Sigmoid colon (tissue), 7 donors: ENCODE results near the gene ATF6. TPM values are rescaled to one million over a fixed set of nuclear protein-coding genes. Genes with fewer than 3 reads are reported as not detected.
A peak's percentile ranks its signal among the peaks of the same experiment; 100 is the strongest.

Source experiments
- DNase-seq: peaks from one replicate; pipeline ENCODE4 v3.0.0-alpha.2; 2019
- H3K27ac ChIP-seq, 4 donors: fragments of 200-600 bp; sonication (generic); one replicate each; pipeline ENCODE4 v1.5.1; 2016 to 2019; ENCODE audit warnings: mild to moderate bottlenecking in 1 of 4
- H3K27me3 ChIP-seq, 3 donors: fragments of 200-600 bp; sonication (generic); one replicate each; pipeline ENCODE4 v1.5.1; 2019; ENCODE audit warnings: mild to moderate bottlenecking in 1 of 3
- H3K36me3 ChIP-seq, 4 donors: fragments of 200-600 bp; sonication (generic); one replicate each; pipeline ENCODE4 v1.5.1; 2016 to 2019
- H3K4me1 ChIP-seq, 4 donors: fragments of 200-600 bp; sonication (generic); one replicate each; pipeline ENCODE4 v1.5.1; 2017 to 2019
- H3K4me3 ChIP-seq, 4 donors: fragments of 200-600 bp; sonication (generic); one replicate each; pipeline ENCODE4 v1.5.1; 2017 to 2019; ENCODE audit warnings: mild to moderate bottlenecking in 2 of 4, moderate library complexity in 1 of 4
- H3K9me3 ChIP-seq, 4 donors: fragments of 200-600 bp in 3 of 4; sonication (generic) in 3 of 4; one replicate each; pipeline versions ENCODE4 v1.5.1 to v1.6.1; 2013 to 2019
- EP300 ChIP-seq, 4 donors: sonication (generic); formaldehyde crosslinking; IDR thresholded peaks; one replicate each; pipeline ENCODE4 v1.6.1; 2017; ENCODE audit warnings: antibody characterized with exemption in 4 of 4
- POLR2A ChIP-seq, 2 donors: fragments of 450-650 bp; IDR thresholded peaks; one replicate each; pipeline ENCODE4 v1.6.1; 2016; ENCODE audit warnings: antibody characterized with exemption in 2 of 2, mild to moderate bottlenecking in 2 of 2, moderate library complexity in 2 of 2
- POLR2AphosphoS5 ChIP-seq, 4 donors: sonication (generic); formaldehyde crosslinking; IDR thresholded peaks; one replicate each; pipeline ENCODE4 v1.6.1; 2017; ENCODE audit warnings: antibody characterized with exemption in 4 of 4
- WGBS, 2 donors: extraction: QIAGEN DNeasy Blood & Tissue Kit; methylation state at CpG; one replicate each; pipeline ENCODE4 v1.1.7; 2013; 5-methylcytosine and 5-hydroxymethylcytosine counted together
- intact Hi-C: fragments of 100-400 bp; cut with DNase I; formaldehyde crosslinking; loops from one replicate; pipeline ENCODE4 v1.15.1; 2023
- polyA plus RNA-seq, 3 donors: library from polyadenylated mRNA; stranded (reverse); fragments of 200-250 nt; gene quantifications; one replicate each; pipeline ENCODE4 v1.2.3, GENCODE V29; 2013
- total RNA-seq, 4 donors: library from RNA; depleted of rRNA; stranded (reverse); fragments of >200 nt; gene quantifications; one replicate each; pipeline ENCODE4 v1.1.0, GENCODE V29; 2016
- TF ChIP-seq, protein P1 (sequence below), 4 experiments: fragments of 450-650 bp in 3 of 4; fragments of 200-600 bp in 1 of 4; IDR thresholded peaks; one replicate each; pipeline ENCODE4 v1.5.1; 2016 to 2019; ENCODE audit warnings: antibody characterized with exemption in 4 of 4, mild to moderate bottlenecking in 3 of 4, moderate library complexity in 2 of 4
- donor health status: healthy with polysubstance abuse.
- donor health status: Bipolar disorder and iron deficiency.
- donor health status: healthy.

ATF6 gene
- total and polyA plus RNA-seq, 7 donors, result 2.3 to 28.1 (median 26.3) TPM

- intact Hi-C loops, result no loop called here
- H3K4me1 ChIP-seq, result peaks cover 0 to 57% (median 52%) of the 10 kb centered on the region in 4 donors
- H3K36me3 ChIP-seq, result peaks cover 0 to under 1% (median 0%) of the 10 kb centered on the region in 4 donors
- no peaks in the 10 kb centered on the region for H3K9me3 ChIP-seq
- DNase-seq, result no peak
- TF ChIP-seq POLR2A (IDR thresholded peaks at IDR 0.05) (no peak), POLR2AphosphoS5 (IDR thresholded peaks at IDR 0.05) (no peak), EP300 (IDR thresholded peaks at IDR 0.05) (no peak)
- TF ChIP-seq, protein P1, sequence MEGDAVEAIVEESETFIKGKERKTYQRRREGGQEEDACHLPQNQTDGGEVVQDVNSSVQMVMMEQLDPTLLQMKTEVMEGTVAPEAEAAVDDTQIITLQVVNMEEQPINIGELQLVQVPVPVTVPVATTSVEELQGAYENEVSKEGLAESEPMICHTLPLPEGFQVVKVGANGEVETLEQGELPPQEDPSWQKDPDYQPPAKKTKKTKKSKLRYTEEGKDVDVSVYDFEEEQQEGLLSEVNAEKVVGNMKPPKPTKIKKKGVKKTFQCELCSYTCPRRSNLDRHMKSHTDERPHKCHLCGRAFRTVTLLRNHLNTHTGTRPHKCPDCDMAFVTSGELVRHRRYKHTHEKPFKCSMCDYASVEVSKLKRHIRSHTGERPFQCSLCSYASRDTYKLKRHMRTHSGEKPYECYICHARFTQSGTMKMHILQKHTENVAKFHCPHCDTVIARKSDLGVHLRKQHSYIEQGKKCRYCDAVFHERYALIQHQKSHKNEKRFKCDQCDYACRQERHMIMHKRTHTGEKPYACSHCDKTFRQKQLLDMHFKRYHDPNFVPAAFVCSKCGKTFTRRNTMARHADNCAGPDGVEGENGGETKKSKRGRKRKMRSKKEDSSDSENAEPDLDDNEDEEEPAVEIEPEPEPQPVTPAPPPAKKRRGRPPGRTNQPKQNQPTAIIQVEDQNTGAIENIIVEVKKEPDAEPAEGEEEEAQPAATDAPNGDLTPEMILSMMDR (IDR thresholded peaks at IDR 0.05), result no peak
- H3K4me3 ChIP-seq, result no peak overlapping the region
- H3K27ac ChIP-seq, result peak overlapping the region in 2 of 4 donors; percentile 35 to 42
- H3K27me3 ChIP-seq, result no peaks in the 10 kb centered on the region
- 92 to 96% methylated on average over 5 of the region's 5 CpGs for WGBS, 2 donors
These were observed 187.3 kb downstream of the ATF6 start for GRCh38 chr1:161953256-161953920.

GRCh38 chr1:161954050-161954449, 187.9 kb downstream of the ATF6 start:
- peak overlapping the region in 3 of 4 donors; percentile 2 to 42 (median 35) for H3K27ac ChIP-seq
- WGBS, 2 donors, result 37 to 39% methylated on average over 2 of the region's 2 CpGs
- no peak for TF ChIP-seq EP300 (IDR thresholded peaks at IDR 0.05)
- TF ChIP-seq POLR2A (IDR thresholded peaks at IDR 0.05), result no peak
- TF ChIP-seq, protein P1 (IDR thresholded peaks at IDR 0.05), result no peak
- TF ChIP-seq POLR2AphosphoS5 (IDR thresholded peaks at IDR 0.05), result no peak

GRCh38 chr1:161954466-161954865, 188.3 kb downstream of the ATF6 start:
- no peak overlapping the region for H3K4me3 ChIP-seq
- peaks cover 0 to 46% (median 42%) of the 10 kb centered on the region in 4 donors for H3K4me1 ChIP-seq
- H3K27me3 ChIP-seq, result no peaks in the 10 kb centered on the region
- TF ChIP-seq, protein P1 (IDR thresholded peaks at IDR 0.05), result no peak
- TF ChIP-seq POLR2AphosphoS5 (IDR thresholded peaks at IDR 0.05) (no peak), EP300 (IDR thresholded peaks at IDR 0.05) (no peak), POLR2A (IDR thresholded peaks at IDR 0.05) (no peak)
- peaks cover 0 to 8% (median 0%) of the 10 kb centered on the region in 4 donors for H3K36me3 ChIP-seq
- H3K27ac ChIP-seq, result peak overlapping the region in 3 of 4 donors; percentile 2 to 42 (median 35)
- intact Hi-C loops, result no loop called here
- no peak for DNase-seq
- no peaks in the 10 kb centered on the region for H3K9me3 ChIP-seq

More at GRCh38 chr1:161954050-161954449, 187.9 kb downstream of the ATF6 start:
- Histone ChIP-seq H3K9me3 (no peaks in the 10 kb centered on the region), H3K27me3 (no peaks in the 10 kb centered on the region), H3K4me1 (peaks cover 0 to 50% (median 46%) of the 10 kb centered on the region in 4 donors), H3K4me3 (no peak overlapping the region), H3K36me3 (peaks cover 0 to 7% (median 0%) of the 10 kb centered on the region in 4 donors)
- intact Hi-C loops, result no loop called here
- DNase-seq, result no peak

DNA sequence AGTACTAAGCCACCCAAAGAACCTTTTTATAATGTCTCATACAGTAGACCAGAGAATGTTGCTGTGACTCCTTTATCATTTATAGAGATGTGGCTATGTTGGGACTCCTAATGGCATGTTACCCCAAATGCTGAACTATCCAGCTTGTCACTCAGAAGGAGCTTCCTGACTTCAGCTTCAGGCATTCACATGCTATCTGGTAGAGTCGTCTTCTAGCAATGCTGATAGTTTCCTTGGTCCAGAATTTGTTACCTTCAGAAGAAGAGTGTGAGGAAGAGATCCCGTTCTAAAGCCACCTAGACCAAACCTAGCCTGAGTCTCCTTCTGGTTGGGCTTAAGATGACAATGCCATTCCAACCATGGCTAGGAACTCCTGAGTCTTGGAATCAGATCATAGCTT, 189.5 kb downstream of the ATF6 start:
- H3K36me3 ChIP-seq, result peaks cover 0 to 18% (median 0%) of the 10 kb centered on the region in 4 donors
- intact Hi-C loops, result no loop called here
- no peaks in the 10 kb centered on the region for H3K27me3 ChIP-seq
- H3K27ac ChIP-seq, result no peak overlapping the region
- 96 to 97% methylated on average over 2 of the region's 2 CpGs for WGBS, 2 donors
- no peak for DNase-seq
- H3K4me1 ChIP-seq, result peaks cover 0 to 35% (median 30%) of the 10 kb centered on the region in 4 donors
- H3K9me3 ChIP-seq, result no peaks in the 10 kb centered on the region
- TF ChIP-seq POLR2AphosphoS5 (IDR thresholded peaks at IDR 0.05) (no peak), POLR2A (IDR thresholded peaks at IDR 0.05) (no peak), EP300 (IDR thresholded peaks at IDR 0.05) (no peak)
- TF ChIP-seq, protein P1 (IDR thresholded peaks at IDR 0.05), result no peak
- H3K4me3 ChIP-seq, result no peak overlapping the region
